ENCODE measurements around the gene EPAS1. TPM values are rescaled to one million over a fixed set of nuclear protein-coding genes. Genes with fewer than 3 reads are reported as not detected.

The EPAS1 gene
- total RNA-seq, 1 experiment from 2014 or later, result 43.2 TPM

GRCh38 chr2:46259777-46260168, 37.4 kb upstream of the EPAS1 start:
- Histone ChIP-seq H3K9me3 (ENCODE audit: low read length) (no peaks in the 10 kb centered on the region), H3K27ac (ENCODE audit: low read length) (no peak overlapping the region), H3K4me1 (ENCODE audit: insufficient read depth, low read length) (no peaks in the 10 kb centered on the region), H3K4me3 (ENCODE audit: low read length) (no peak overlapping the region), H2AFZ (ENCODE audit: low read length) (no peak overlapping the region), H3K79me2 (ENCODE audit: low read length) (no peaks in the 10 kb centered on the region), H4K20me1 (ENCODE audit: low read length) (no peaks in the 10 kb centered on the region), H3K27me3 (ENCODE audit: low read length) (no peaks in the 10 kb centered on the region), H3K9me2 (replicated peaks; ENCODE audit: low read length) (0 out of 2 replicates have a peak, but pooled peaks cover 3% of the 10 kb centered on the region), H3F3A (ENCODE audit: low read length, unreplicated experiment) (no peaks in the 10 kb centered on the region), H3K4me2 (ENCODE audit: low read length) (no peak overlapping the region), H3K9ac (ENCODE audit: low read length) (no peak overlapping the region), H3K36me3 (ENCODE audit: low read depth, low read length) (no peaks in the 10 kb centered on the region)
- intact Hi-C loops (cut with micrococcal nuclease), result no loop called here
- TF ChIP-seq EZH2 (IDR thresholded peaks at IDR 0.05; ENCODE audit: low read length, unreplicated experiment) (no peak), EZH2phosphoT487 (IDR thresholded peaks at IDR 0.05; ENCODE audit: borderline replicate concordance, low read length) (no peak), CTCF (conservative IDR thresholded peaks at IDR 0.05; ENCODE audit: low read depth, low read length) (no peak)
- ATAC-seq (no peak), DNase-seq (no peak)
- ChIA-PET POLR2A (ENCODE audit: unreplicated experiment) (no interaction called here), CTCF (no interaction called here)
- BruUV-seq (replicated peaks), result no TSS peak

GRCh38 chr2:46260305-46260704, 36.9 kb upstream of the EPAS1 start:
- intact Hi-C loops (cut with micrococcal nuclease), result no loop called here
- no peaks in the 10 kb centered on the region for H3K36me3 ChIP-seq (ENCODE audit: low read depth, low read length)
- H3K27me3 ChIP-seq (ENCODE audit: low read length), result no peaks in the 10 kb centered on the region
- 0 out of 2 replicates have a peak, but pooled peaks cover 3% of the 10 kb centered on the region for H3K9me2 ChIP-seq (replicated peaks; ENCODE audit: low read length)
- no peak overlapping the region for H2AFZ ChIP-seq (ENCODE audit: low read length)
- no peaks in the 10 kb centered on the region for H3K4me1 ChIP-seq (ENCODE audit: insufficient read depth, low read length)
- H3K4me3 ChIP-seq (ENCODE audit: low read length), result no peak overlapping the region
- POLR2A ChIA-PET (ENCODE audit: unreplicated experiment), result no interaction called here
- no peaks in the 10 kb centered on the region for H3K79me2 ChIP-seq (ENCODE audit: low read length)
- no TSS peak for BruUV-seq (replicated peaks)
- no peaks in the 10 kb centered on the region for H4K20me1 ChIP-seq (ENCODE audit: low read length)
- H3K4me2 ChIP-seq (ENCODE audit: low read length), result no peak overlapping the region
- TF ChIP-seq CTCF (conservative IDR thresholded peaks at IDR 0.05; ENCODE audit: low read depth, low read length) (no peak), EZH2 (IDR thresholded peaks at IDR 0.05; ENCODE audit: low read length, unreplicated experiment) (no peak), EZH2phosphoT487 (IDR thresholded peaks at IDR 0.05; ENCODE audit: borderline replicate concordance, low read length) (no peak)
- no peaks in the 10 kb centered on the region for H3K9me3 ChIP-seq (ENCODE audit: low read length)
- H3K9ac ChIP-seq (ENCODE audit: low read length), result no peak overlapping the region
- CTCF ChIA-PET, result interaction anchor here (0.5 kb wide), 1 partner anchor 482 kb away, joined by 3 read pairs; no protein-coding TSS in a partner anchor
- ATAC-seq (no peak), DNase-seq (no peak)
- H3K27ac ChIP-seq (ENCODE audit: low read length), result no peak overlapping the region
- no peaks in the 10 kb centered on the region for H3F3A ChIP-seq (ENCODE audit: low read length, unreplicated experiment)

- Histone ChIP-seq H2AFZ (ENCODE audit: low read length) (no peak overlapping the region), H3K4me3 (ENCODE audit: low read length) (no peak overlapping the region), H3K27me3 (ENCODE audit: low read length) (no peaks in the 10 kb centered on the region), H3K4me2 (ENCODE audit: low read length) (no peak overlapping the region), H3K9ac (ENCODE audit: low read length) (no peak overlapping the region), H3K27ac (ENCODE audit: low read length) (no peak overlapping the region), H4K20me1 (ENCODE audit: low read length) (no peaks in the 10 kb centered on the region), H3K79me2 (ENCODE audit: low read length) (no peaks in the 10 kb centered on the region), H3K36me3 (ENCODE audit: low read depth, low read length) (no peaks in the 10 kb centered on the region), H3K4me1 (ENCODE audit: insufficient read depth, low read length) (no peaks in the 10 kb centered on the region), H3F3A (ENCODE audit: low read length, unreplicated experiment) (no peaks in the 10 kb centered on the region), H3K9me2 (replicated peaks; ENCODE audit: low read length) (0 out of 2 replicates have a peak, but pooled peaks cover 3% of the 10 kb centered on the region), H3K9me3 (ENCODE audit: low read length) (no peaks in the 10 kb centered on the region)
- DNase-seq, result no peak
- BruUV-seq (replicated peaks), result no TSS peak
- ChIA-PET POLR2A (ENCODE audit: unreplicated experiment) (no interaction called here), CTCF (no interaction called here)
- TF ChIP-seq EZH2phosphoT487 (IDR thresholded peaks at IDR 0.05; ENCODE audit: borderline replicate concordance, low read length) (no peak), CTCF (conservative IDR thresholded peaks at IDR 0.05; ENCODE audit: low read depth, low read length) (no peak), EZH2 (IDR thresholded peaks at IDR 0.05; ENCODE audit: low read length, unreplicated experiment) (no peak)
- no peak for ATAC-seq
- intact Hi-C loops (cut with micrococcal nuclease), result no loop called here
Measured at GRCh38 chr2:46262248-46262938, 34.8 kb upstream of the EPAS1 start.
